HEK293 (cell line): ENCODE measurements around the gene UQCC2.
A peak's percentile ranks its signal among the peaks of the same experiment; 100 is the strongest.

Experiments used
- CTCF ChIA-PET: fragments of 350-600 bp; formaldehyde crosslinking; extraction: SDS; loops from one replicate; lab custom pipeline; 2021; ENCODE audit warnings: antibody characterized with exemption; lab: Yijun Ruan, JAX
- POLR2A ChIA-PET: fragments of 300-600 bp; formaldehyde crosslinking; extraction: SDS; loops from one replicate; lab custom pipeline; 2020; ENCODE audit warnings: antibody characterized with exemption, inconsistent platforms; lab: Yijun Ruan, JAX
- H3K27ac ChIP-seq: fragments of 200-500 bp; sonication (Bioruptor generic); 2 replicates; pipeline ENCODE4 v1.5.1; 2014; ENCODE audit warnings: low read depth, low read length, control low read depth, inconsistent platforms; ENCODE audit errors: extremely low read depth
- H3K36me3 ChIP-seq, 2 experiments: fragments of 200-500 bp in 1 of 2; sonication (Bioruptor generic) in 1 of 2; 1 replicate in 1 of 2; 2 replicates in 1 of 2; pipeline ENCODE4 v1.5.1; 2014 to 2017; ENCODE audit warnings: inconsistent platforms in 2 of 2, low read length in 2 of 2; ENCODE audit not compliant: control insufficient read depth in 2 of 2, insufficient read depth in 1 of 2
- H3K4me1 ChIP-seq: fragments of 200-500 bp; sonication (Bioruptor generic); 2 replicates; pipeline ENCODE4 v1.5.1; 2014; ENCODE audit warnings: mild to moderate bottlenecking, low read length, inconsistent platforms; ENCODE audit not compliant: control insufficient read depth, insufficient read depth
- H3K4me3 ChIP-seq: 2 replicates; pipeline ENCODE4 v1.5.1; 2011; ENCODE audit warnings: low read depth, mild to moderate bottlenecking, control low read depth, low read length, moderate library complexity
- H3K9me3 ChIP-seq: fragments of 200-500 bp; sonication (Bioruptor generic); 2 replicates; pipeline ENCODE4 v1.5.1; 2014; ENCODE audit warnings: low read depth, low read length, inconsistent platforms; ENCODE audit not compliant: control insufficient read depth, insufficient read depth
- KLF1 ChIP-seq: fragments of 450-650 bp; formaldehyde crosslinking; IDR thresholded peaks from 2 replicates; pipeline ENCODE4 v1.5.1; 2016; ENCODE audit warnings: missing biosample characterization, missing genetic modification characterization
- KLF7 ChIP-seq: fragments of 450-650 bp; formaldehyde crosslinking; IDR thresholded peaks from 2 replicates; pipeline ENCODE4 v1.5.1; 2016; ENCODE audit warnings: missing biosample characterization, missing genetic modification characterization, borderline replicate concordance
- SCRT1 ChIP-seq: fragments of 450-650 bp; formaldehyde crosslinking; IDR thresholded peaks from 2 replicates; pipeline ENCODE4 v1.5.1; 2016; ENCODE audit warnings: missing biosample characterization, missing genetic modification characterization, borderline replicate concordance
- SETDB1 ChIP-seq: IDR thresholded peaks from one replicate; pipeline ENCODE4 v1.6.1; 2017; ENCODE audit warnings: mild to moderate bottlenecking, low read length, moderate library complexity, mixed read lengths; ENCODE audit not compliant: insufficient read length
- ZEB2 ChIP-seq: fragments of 450-650 bp; formaldehyde crosslinking; IDR thresholded peaks from 2 replicates; pipeline ENCODE4 v1.5.1; 2016; ENCODE audit warnings: missing biosample characterization, missing genetic modification characterization
- ZNF24 ChIP-seq: fragments of 450-650 bp; formaldehyde crosslinking; IDR thresholded peaks from 2 replicates; pipeline ENCODE4 v1.5.1; 2016; ENCODE audit warnings: missing biosample characterization, missing genetic modification characterization
- ZNF394 ChIP-seq: fragments of 450-650 bp; formaldehyde crosslinking; IDR thresholded peaks from 2 replicates; pipeline ENCODE4 v1.5.1; 2016; ENCODE audit warnings: missing biosample characterization, missing genetic modification characterization, mild to moderate bottlenecking, moderate library complexity, borderline replicate concordance
- ZNF426 ChIP-seq: fragments of 450-650 bp; formaldehyde crosslinking; IDR thresholded peaks from 2 replicates; pipeline ENCODE4 v1.5.1; 2017; ENCODE audit warnings: missing biosample characterization, missing genetic modification characterization, mild to moderate bottlenecking, inconsistent platforms, moderate library complexity
- ZNF600 ChIP-seq: fragments of 450-650 bp; formaldehyde crosslinking; IDR thresholded peaks from 2 replicates; pipeline ENCODE4 v1.5.1; 2016; ENCODE audit warnings: missing biosample characterization, missing genetic modification characterization
- ZNF677 ChIP-seq: fragments of 450-650 bp; IDR thresholded peaks from 2 replicates; pipeline ENCODE4 v1.5.0; 2018; ENCODE audit warnings: missing biosample characterization, mild to moderate bottlenecking, missing genetic modification characterization, moderate library complexity
- ZNF747 ChIP-seq: fragments of 450-650 bp; formaldehyde crosslinking; IDR thresholded peaks from 2 replicates; pipeline ENCODE4 v1.5.1; 2016; ENCODE audit warnings: missing biosample characterization, missing genetic modification characterization
- ZNF837 ChIP-seq: fragments of 450-650 bp; formaldehyde crosslinking; IDR thresholded peaks from 2 replicates; pipeline ENCODE4 v1.5.1; 2016; ENCODE audit warnings: missing biosample characterization, missing genetic modification characterization
- TF ChIP-seq, protein P1 (sequence below): fragments of 450-650 bp; formaldehyde crosslinking; conservative IDR thresholded peaks from 2 replicates; pipeline ENCODE4 v1.5.1; 2016; ENCODE audit warnings: low read depth, missing biosample characterization, missing genetic modification characterization

The UQCC2 gene

DNA sequence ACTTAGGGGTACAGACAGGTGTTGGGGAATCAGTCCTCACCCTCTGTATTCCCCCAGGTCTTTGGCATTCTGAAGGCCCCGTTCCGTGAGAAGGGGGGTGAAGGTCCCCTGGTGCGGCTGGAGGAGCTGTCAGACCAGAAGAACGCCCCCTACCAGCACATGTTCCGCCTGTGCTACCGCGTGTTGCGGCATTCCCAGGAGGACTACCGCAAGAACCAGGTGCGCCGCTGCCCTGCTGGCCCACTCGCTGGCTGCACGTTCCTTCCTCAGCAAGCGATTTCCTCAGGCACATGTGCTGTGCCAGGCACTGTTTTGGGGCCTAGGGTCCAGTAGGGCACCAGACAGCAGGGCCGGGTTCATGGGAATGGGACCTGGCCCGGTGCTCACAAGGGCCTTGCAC is 44.4 kb downstream of the UQCC2 start:
- TF ChIP-seq ZNF426 (tag by site-specific recombination) (no peak), ZNF837 (no peak), KLF1 (no peak), SCRT1 (no peak), ZNF600 (0 out of 2 replicates have a peak, but pooled peaks have one; percentile 21)
- TF ChIP-seq, protein P1, sequence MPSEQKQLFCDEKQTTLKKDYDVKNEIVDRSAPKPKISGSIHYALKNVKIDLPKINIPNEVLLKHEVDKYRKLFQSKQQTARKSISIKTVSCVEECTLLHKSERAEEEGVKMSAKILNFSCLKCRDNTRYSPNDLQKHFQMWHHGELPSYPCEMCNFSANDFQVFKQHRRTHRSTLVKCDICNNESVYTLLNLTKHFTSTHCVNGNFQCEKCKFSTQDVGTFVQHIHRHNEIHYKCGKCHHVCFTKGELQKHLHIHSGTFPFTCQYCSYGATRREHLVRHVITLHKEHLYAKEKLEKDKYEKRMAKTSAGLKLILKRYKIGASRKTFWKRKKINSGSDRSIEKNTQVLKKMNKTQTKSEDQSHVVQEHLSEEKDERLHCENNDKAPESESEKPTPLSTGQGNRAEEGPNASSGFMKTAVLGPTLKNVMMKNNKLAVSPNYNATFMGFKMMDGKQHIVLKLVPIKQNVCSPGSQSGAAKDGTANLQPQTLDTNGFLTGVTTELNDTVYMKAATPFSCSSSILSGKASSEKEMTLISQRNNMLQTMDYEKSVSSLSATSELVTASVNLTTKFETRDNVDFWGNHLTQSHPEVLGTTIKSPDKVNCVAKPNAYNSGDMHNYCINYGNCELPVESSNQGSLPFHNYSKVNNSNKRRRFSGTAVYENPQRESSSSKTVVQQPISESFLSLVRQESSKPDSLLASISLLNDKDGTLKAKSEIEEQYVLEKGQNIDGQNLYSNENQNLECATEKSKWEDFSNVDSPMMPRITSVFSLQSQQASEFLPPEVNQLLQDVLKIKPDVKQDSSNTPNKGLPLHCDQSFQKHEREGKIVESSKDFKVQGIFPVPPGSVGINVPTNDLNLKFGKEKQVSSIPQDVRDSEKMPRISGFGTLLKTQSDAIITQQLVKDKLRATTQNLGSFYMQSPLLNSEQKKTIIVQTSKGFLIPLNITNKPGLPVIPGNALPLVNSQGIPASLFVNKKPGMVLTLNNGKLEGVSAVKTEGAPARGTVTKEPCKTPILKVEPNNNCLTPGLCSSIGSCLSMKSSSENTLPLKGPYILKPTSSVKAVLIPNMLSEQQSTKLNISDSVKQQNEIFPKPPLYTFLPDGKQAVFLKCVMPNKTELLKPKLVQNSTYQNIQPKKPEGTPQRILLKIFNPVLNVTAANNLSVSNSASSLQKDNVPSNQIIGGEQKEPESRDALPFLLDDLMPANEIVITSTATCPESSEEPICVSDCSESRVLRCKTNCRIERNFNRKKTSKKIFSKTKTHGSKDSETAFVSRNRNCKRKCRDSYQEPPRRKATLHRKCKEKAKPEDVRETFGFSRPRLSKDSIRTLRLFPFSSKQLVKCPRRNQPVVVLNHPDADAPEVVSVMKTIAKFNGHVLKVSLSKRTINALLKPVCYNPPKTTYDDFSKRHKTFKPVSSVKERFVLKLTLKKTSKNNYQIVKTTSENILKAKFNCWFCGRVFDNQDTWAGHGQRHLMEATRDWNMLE: no peak
- Histone ChIP-seq H3K36me3 (peaks cover 4 to 31% of the 10 kb centered on the region in 2 experiments; a peak in 1 of 3 replicates), H3K4me3 (no peak overlapping the region), H3K9me3 (no peaks in the 10 kb centered on the region), H3K4me1 (no peaks in the 10 kb centered on the region), H3K27ac (no peak overlapping the region)
- CTCF ChIA-PET: interaction anchor here (0.7 to 1.3 kb wide), 3 partner anchors 9 to 116 kb away, joined by 3 to 4 read pairs (median 3); no protein-coding TSS in a partner anchor
- POLR2A ChIA-PET: no interaction called here

DNA sequence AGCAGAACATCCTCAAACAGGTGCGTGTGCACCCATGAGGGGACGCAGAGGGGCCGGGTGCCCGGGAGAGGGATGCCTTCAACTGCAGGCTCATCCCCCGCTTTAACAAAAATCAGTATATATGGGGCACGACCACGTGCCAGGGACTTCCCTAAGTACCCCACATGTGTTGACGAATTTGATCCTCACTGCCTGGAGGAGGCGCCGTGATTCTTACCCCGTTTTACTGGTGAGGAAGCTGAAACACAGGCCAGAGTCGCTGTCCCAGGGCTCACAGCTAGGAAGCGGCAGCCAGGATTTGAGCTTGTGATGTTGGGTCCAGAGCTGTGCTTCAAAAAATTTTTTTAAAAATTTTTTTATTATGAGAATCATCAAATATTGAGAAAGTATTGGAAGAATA is 45.5 kb downstream of the UQCC2 start:
- Histone ChIP-seq H3K36me3 (peaks cover 4 to 31% of the 10 kb centered on the region in 2 experiments; a peak in 1 of 3 replicates), H3K4me1 (no peaks in the 10 kb centered on the region)
- no peak for TF ChIP-seq KLF7
- TF ChIP-seq, all 188 proteins: peak for 0
- POLR2A ChIA-PET: no interaction called here
- CTCF ChIA-PET: interaction anchor here (0.7 to 1.3 kb wide), 2 partner anchors 14 to 76 kb away, joined by 3 to 4 read pairs; no protein-coding TSS in a partner anchor
- H3K4me3 ChIP-seq: no peak overlapping the region
- H3K9me3 ChIP-seq: no peaks in the 10 kb centered on the region
- H3K27ac ChIP-seq: no peak overlapping the region

DNA sequence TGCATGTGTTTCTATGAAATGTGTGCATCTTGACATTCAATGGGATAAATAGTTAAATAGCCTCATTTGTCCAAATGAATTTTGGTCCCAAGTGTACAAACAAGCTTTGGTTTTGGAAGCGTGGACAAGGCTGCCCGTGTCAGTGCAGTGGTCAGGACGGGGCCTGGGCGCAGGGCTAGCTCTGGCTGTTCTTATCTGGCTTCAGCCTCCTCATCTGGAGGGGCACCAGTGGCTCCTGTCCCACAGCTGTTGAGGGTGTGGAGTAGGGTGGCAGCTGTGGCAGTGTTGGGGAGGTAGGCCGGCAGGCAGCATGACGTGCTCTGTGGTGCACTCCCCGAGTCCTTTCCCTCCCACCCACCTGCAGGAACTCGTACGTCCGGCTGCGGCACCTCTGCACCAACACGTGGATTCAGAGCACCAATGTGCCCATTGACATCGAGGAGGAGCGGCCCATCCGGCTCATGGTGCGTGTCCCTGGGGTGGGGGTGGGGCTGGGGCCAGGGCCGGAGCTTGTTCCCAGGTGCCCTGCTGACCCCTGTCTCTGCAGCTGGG is 46.9 kb downstream of the UQCC2 start:
- no peak overlapping the region for H3K27ac ChIP-seq
- H3K4me3 ChIP-seq: no peak overlapping the region
- H3K9me3 ChIP-seq: no peaks in the 10 kb centered on the region
- POLR2A ChIA-PET: no interaction called here
- CTCF ChIA-PET: interaction anchor here (0.6 to 2.5 kb wide), 2 partner anchors 36 to 1035 kb away, joined by 3 to 6 read pairs; no protein-coding TSS in a partner anchor
- TF ChIP-seq ZNF394 (tag by site-specific recombination) (no peak), ZNF677 (tag by site-specific recombination) (peak; percentile 92), ZEB2 (no peak), ZNF24 (tag by site-specific recombination) (no peak), SETDB1 (no peak), ZNF747 (no peak)
- H3K4me1 ChIP-seq: no peaks in the 10 kb centered on the region
- H3K36me3 ChIP-seq: peaks cover 4 to 22% of the 10 kb centered on the region in 2 experiments; a peak in 1 of 3 replicates
